Measurements from ENCODE around the gene PRMT7. TPM values are rescaled to one million over a fixed set of nuclear protein-coding genes. Genes with fewer than 3 reads are reported as not detected.

Gene PRMT7
- polyA plus RNA-seq, 1 donor from 2014 or later: 203 TPM

DNA sequence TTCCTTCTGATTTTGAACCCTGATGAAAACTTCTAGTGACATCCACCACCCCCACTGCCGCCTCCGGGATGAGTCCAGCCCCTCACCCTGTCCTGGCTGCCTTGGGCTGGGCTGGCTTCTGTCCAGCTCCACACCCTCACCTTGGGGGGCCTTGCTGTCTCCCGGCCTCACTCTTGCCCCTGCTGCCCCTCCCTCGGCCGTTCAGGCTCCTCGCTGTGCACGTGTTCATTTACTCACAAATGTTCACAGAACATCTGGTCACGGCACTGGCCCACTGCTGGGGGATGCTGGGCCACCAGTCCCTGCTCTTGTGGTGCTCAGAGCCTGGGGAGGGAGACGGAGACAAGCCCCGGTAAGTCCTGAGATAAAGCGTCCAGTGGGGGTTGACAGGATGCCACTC lies 40.6 kb downstream of the PRMT7 start:
- Histone ChIP-seq H4K20me1 (ENCODE audit: insufficient read depth) (no peaks in the 10 kb centered on the region), H3K79me2 (replicated peaks; ENCODE audit: insufficient read depth, low read length) (no peaks in the 10 kb centered on the region), H3K36me3 (ENCODE audit: insufficient read depth, low read length) (no peaks in the 10 kb centered on the region), H3K27me3 (ENCODE audit: insufficient read depth, low read depth, low read length) (no peaks in the 10 kb centered on the region), H3K9ac (ENCODE audit: low read length) (no peak overlapping the region), H3K4me3 (ENCODE audit: low read length) (no peak overlapping the region), H3K27ac (ENCODE audit: low read length) (no peak overlapping the region), H3K9me3 (ENCODE audit: low read length) (no peaks in the 10 kb centered on the region), H3F3A (ENCODE audit: insufficient read depth, low read length, poor library complexity, severe bottlenecking) (no peaks in the 10 kb centered on the region), H3K4me2 (ENCODE audit: low read length) (no peak overlapping the region), H3K9me2 (ENCODE audit: insufficient read depth, low read length) (no peaks in the 10 kb centered on the region), H2AFZ (ENCODE audit: low read depth, low read length) (no peak overlapping the region)
- TF ChIP-seq EP300 (conservative IDR thresholded peaks at IDR 0.05; ENCODE audit: poor library complexity, severe bottlenecking) (no peak), RAD21 (conservative IDR thresholded peaks at IDR 0.05) (no peak), SMC3 (conservative IDR thresholded peaks at IDR 0.05; ENCODE audit: poor library complexity) (no peak), MXI1 (conservative IDR thresholded peaks at IDR 0.05; ENCODE audit: poor library complexity, severe bottlenecking) (no peak), TAF1 (IDR thresholded peaks at IDR 0.05; ENCODE audit: low read depth) (no peak), POLR2AphosphoS5 (IDR thresholded peaks at IDR 0.05) (no peak), EZH2 (IDR thresholded peaks at IDR 0.05; ENCODE audit: borderline replicate concordance, insufficient read depth, low read length, poor library complexity, severe bottlenecking) (no peak)
- TF ChIP-seq, protein P1, sequence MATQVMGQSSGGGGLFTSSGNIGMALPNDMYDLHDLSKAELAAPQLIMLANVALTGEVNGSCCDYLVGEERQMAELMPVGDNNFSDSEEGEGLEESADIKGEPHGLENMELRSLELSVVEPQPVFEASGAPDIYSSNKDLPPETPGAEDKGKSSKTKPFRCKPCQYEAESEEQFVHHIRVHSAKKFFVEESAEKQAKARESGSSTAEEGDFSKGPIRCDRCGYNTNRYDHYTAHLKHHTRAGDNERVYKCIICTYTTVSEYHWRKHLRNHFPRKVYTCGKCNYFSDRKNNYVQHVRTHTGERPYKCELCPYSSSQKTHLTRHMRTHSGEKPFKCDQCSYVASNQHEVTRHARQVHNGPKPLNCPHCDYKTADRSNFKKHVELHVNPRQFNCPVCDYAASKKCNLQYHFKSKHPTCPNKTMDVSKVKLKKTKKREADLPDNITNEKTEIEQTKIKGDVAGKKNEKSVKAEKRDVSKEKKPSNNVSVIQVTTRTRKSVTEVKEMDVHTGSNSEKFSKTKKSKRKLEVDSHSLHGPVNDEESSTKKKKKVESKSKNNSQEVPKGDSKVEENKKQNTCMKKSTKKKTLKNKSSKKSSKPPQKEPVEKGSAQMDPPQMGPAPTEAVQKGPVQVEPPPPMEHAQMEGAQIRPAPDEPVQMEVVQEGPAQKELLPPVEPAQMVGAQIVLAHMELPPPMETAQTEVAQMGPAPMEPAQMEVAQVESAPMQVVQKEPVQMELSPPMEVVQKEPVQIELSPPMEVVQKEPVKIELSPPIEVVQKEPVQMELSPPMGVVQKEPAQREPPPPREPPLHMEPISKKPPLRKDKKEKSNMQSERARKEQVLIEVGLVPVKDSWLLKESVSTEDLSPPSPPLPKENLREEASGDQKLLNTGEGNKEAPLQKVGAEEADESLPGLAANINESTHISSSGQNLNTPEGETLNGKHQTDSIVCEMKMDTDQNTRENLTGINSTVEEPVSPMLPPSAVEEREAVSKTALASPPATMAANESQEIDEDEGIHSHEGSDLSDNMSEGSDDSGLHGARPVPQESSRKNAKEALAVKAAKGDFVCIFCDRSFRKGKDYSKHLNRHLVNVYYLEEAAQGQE (IDR thresholded peaks at IDR 0.05; ENCODE audit: borderline replicate concordance): no peak
- TF ChIP-seq, protein P2, sequence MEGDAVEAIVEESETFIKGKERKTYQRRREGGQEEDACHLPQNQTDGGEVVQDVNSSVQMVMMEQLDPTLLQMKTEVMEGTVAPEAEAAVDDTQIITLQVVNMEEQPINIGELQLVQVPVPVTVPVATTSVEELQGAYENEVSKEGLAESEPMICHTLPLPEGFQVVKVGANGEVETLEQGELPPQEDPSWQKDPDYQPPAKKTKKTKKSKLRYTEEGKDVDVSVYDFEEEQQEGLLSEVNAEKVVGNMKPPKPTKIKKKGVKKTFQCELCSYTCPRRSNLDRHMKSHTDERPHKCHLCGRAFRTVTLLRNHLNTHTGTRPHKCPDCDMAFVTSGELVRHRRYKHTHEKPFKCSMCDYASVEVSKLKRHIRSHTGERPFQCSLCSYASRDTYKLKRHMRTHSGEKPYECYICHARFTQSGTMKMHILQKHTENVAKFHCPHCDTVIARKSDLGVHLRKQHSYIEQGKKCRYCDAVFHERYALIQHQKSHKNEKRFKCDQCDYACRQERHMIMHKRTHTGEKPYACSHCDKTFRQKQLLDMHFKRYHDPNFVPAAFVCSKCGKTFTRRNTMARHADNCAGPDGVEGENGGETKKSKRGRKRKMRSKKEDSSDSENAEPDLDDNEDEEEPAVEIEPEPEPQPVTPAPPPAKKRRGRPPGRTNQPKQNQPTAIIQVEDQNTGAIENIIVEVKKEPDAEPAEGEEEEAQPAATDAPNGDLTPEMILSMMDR (IDR thresholded peaks at IDR 0.05; ENCODE audit: poor library complexity, severe bottlenecking): no peak

DNA sequence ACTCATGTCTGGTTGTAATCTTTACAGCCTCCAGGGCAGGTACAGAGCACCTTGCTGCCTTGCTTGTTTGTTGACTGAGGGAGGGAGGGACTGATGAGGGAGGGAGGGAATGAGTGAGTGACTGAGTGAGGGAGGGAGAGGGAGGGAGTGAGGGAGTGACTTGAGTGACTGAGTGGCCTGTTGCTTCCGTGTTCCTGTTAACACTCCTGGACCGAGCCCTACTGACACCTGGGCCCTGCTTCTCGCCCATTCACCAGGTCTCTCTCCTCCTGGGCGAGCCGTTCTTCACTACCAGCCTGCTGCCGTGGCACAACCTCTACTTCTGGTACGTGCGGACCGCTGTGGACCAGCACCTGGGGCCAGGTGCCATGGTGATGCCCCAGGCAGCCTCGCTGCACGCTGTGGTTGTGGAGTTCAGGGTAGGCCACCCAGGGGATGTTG lies 41.2 kb downstream of the PRMT7 start:
- H3K4me3 ChIP-seq (ENCODE audit: low read length): no peak overlapping the region
- no peak overlapping the region for H3K4me2 ChIP-seq (ENCODE audit: low read length)
- H3F3A ChIP-seq (ENCODE audit: insufficient read depth, low read length, poor library complexity, severe bottlenecking): no peaks in the 10 kb centered on the region
- H2AFZ ChIP-seq (ENCODE audit: low read depth, low read length): no peak overlapping the region
- H3K9me3 ChIP-seq (ENCODE audit: low read length): no peaks in the 10 kb centered on the region
- no peaks in the 10 kb centered on the region for H3K27me3 ChIP-seq (ENCODE audit: insufficient read depth, low read depth, low read length)
- H3K27ac ChIP-seq (ENCODE audit: low read length): no peak overlapping the region
- no peaks in the 10 kb centered on the region for H4K20me1 ChIP-seq (ENCODE audit: insufficient read depth)
- TF ChIP-seq, protein P1 (IDR thresholded peaks at IDR 0.05; ENCODE audit: borderline replicate concordance): no peak
- TF ChIP-seq EP300 (conservative IDR thresholded peaks at IDR 0.05; ENCODE audit: poor library complexity, severe bottlenecking) (no peak), TAF1 (IDR thresholded peaks at IDR 0.05; ENCODE audit: low read depth) (no peak), POLR2AphosphoS5 (IDR thresholded peaks at IDR 0.05) (no peak)
- TF ChIP-seq, protein P2 (IDR thresholded peaks at IDR 0.05; ENCODE audit: poor library complexity, severe bottlenecking): no peak
- no peaks in the 10 kb centered on the region for H3K36me3 ChIP-seq (ENCODE audit: insufficient read depth, low read length)
- H3K79me2 ChIP-seq (replicated peaks; ENCODE audit: insufficient read depth, low read length): no peaks in the 10 kb centered on the region
- no peaks in the 10 kb centered on the region for H3K9me2 ChIP-seq (ENCODE audit: insufficient read depth, low read length)
- H3K9ac ChIP-seq (ENCODE audit: low read length): no peak overlapping the region
